GM20431 (cell line): Measurements from ENCODE around the gene LTBP4.
"Not testable (repeated sequence)": the region's sequence is repeated elsewhere in the genome, so short reads cannot be mapped to it uniquely, and the experiment has no call there.

Experiments
- in situ Hi-C: fragments of 300-500 bp; cut with MseI, MboI; formaldehyde crosslinking; loops from one replicate; pipeline ENCODE4 v1.15.0; 2020; ENCODE audit warnings: low sequenced_read_pairs; ENCODE audit not compliant: unreplicated experiment

Gene LTBP4, protein sequence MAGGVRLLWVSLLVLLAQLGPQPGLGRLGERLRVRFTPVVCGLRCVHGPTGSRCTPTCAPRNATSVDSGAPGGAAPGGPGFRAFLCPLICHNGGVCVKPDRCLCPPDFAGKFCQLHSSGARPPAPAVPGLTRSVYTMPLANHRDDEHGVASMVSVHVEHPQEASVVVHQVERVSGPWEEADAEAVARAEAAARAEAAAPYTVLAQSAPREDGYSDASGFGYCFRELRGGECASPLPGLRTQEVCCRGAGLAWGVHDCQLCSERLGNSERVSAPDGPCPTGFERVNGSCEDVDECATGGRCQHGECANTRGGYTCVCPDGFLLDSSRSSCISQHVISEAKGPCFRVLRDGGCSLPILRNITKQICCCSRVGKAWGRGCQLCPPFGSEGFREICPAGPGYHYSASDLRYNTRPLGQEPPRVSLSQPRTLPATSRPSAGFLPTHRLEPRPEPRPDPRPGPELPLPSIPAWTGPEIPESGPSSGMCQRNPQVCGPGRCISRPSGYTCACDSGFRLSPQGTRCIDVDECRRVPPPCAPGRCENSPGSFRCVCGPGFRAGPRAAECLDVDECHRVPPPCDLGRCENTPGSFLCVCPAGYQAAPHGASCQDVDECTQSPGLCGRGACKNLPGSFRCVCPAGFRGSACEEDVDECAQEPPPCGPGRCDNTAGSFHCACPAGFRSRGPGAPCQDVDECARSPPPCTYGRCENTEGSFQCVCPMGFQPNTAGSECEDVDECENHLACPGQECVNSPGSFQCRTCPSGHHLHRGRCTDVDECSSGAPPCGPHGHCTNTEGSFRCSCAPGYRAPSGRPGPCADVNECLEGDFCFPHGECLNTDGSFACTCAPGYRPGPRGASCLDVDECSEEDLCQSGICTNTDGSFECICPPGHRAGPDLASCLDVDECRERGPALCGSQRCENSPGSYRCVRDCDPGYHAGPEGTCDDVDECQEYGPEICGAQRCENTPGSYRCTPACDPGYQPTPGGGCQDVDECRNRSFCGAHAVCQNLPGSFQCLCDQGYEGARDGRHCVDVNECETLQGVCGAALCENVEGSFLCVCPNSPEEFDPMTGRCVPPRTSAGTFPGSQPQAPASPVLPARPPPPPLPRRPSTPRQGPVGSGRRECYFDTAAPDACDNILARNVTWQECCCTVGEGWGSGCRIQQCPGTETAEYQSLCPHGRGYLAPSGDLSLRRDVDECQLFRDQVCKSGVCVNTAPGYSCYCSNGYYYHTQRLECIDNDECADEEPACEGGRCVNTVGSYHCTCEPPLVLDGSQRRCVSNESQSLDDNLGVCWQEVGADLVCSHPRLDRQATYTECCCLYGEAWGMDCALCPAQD (N-terminal part only)

GRCh38 chr19:40601134-40601974 lies at the start of gene LTBP4:
Gene LTBP4, plus strand, starts transcription at chr19:40601369. Its CDS starts 19 bp downstream, at chr19:40601388.
- in situ Hi-C loops: no loop called here

- in situ Hi-C loops: no loop called here
Measured at GRCh38 chr19:40552848-40553247, 48.3 kb upstream of the LTBP4 start.

- in situ Hi-C loops: no loop called here
Measured at GRCh38 chr19:40553885-40554857, 47.0 kb upstream of the LTBP4 start.

DNA sequence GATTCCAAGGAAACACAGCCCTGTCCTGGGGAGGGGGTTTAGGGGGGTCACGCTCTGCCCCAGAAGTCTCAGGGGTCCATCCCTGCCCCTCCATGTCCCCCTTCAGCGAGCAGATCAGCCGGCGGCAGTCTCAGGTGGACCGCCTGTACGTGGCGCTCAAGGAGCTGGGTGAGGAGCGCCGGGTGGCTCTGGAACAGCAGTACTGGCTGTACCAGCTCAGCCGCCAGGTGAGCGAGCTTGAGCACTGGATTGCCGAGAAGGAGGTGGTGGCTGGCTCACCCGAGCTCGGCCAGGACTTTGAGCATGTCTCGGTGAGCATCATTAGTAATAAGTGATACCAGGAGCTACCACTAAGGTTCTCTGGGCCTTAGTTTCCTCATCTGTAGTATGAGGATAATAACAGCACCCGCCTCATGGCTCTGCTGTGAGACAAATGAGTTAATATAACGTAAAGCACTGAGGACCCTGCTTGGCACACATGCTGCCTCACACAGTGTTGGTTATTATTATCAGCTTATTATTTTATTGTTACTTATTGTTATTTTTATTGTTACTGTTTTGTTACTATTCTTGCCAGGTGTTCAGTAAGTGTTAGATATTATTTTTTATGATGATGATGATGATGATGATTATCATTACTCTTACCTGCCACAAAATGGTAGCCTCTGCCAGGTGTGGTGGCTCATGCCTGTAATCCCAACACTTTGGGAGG lies 45.0 kb upstream of the LTBP4 start:
- in situ Hi-C loops: no loop called here

DNA sequence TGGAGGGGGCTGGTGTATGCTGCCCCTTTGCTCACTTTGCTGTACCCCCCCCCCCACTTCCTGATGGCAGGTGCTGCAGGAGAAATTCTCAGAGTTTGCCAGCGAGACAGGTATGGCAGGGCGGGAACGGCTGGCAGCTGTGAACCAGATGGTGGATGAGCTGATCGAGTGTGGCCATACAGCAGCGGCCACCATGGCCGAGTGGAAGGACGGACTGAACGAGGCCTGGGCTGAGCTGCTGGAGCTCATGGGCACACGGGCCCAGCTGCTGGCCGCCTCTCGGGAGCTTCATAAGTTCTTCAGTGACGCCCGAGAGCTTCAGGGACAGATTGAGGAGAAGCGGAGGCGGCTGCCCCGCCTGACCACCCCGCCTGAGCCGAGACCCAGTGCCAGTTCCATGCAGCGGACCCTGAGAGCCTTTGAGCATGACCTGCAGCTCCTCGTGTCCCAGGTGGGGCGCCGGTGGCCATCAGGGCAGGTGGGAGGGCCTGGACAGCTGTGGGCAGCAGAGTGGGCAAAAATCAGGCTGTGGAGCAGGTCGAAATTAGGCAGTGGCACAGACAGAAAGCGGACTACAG lies 44.1 kb upstream of the LTBP4 start:
- in situ Hi-C loops: no loop called here

- in situ Hi-C loops: no loop called here
Measured at GRCh38 chr19:40559394-40559793, 41.8 kb upstream of the LTBP4 start.

- in situ Hi-C loops: no loop called here
Measured at GRCh38 chr19:40560092-40560507, 41.1 kb upstream of the LTBP4 start.

GRCh38 chr19:40561947-40562346 lies 39.2 kb upstream of the LTBP4 start:
- in situ Hi-C loops: no loop called here

DNA sequence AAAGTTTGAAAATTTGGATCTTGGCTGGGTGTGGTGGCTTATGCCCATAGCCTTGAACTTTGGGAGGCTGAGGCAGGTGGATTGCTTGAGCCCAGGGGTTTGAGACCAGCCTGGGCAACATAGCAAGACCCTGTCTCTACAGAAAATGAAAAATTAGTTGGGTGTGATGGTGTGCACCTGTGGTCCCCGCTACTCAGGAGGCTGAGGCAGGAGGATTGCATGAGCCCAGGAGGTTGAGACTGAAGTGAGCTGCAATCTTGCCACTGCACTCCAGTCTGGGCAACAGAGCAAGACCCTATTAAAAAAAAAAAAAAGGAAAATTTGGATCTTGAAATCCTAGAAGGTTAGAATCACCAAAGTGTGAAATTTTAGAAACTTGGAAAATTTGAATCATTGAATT lies 36.6 kb upstream of the LTBP4 start:
- in situ Hi-C loops: not testable (repeated sequence)

DNA sequence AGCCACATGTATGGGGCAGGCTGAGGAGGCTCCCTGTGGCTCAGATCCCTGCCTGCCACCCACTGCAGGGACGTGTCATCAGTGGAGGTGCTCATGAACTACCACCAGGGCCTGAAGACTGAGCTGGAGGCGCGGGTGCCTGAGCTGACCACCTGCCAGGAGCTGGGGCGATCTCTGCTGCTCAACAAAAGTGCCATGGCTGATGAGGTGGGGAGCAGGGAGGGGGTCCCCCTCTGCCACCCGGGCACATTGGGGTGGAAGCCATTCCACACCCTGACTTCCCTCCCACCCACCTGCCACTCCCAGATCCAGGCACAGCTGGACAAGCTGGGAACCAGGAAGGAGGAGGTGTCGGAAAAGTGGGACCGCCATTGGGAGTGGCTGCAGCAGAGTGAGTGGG lies 35.8 kb upstream of the LTBP4 start:
- in situ Hi-C loops: no loop called here

DNA sequence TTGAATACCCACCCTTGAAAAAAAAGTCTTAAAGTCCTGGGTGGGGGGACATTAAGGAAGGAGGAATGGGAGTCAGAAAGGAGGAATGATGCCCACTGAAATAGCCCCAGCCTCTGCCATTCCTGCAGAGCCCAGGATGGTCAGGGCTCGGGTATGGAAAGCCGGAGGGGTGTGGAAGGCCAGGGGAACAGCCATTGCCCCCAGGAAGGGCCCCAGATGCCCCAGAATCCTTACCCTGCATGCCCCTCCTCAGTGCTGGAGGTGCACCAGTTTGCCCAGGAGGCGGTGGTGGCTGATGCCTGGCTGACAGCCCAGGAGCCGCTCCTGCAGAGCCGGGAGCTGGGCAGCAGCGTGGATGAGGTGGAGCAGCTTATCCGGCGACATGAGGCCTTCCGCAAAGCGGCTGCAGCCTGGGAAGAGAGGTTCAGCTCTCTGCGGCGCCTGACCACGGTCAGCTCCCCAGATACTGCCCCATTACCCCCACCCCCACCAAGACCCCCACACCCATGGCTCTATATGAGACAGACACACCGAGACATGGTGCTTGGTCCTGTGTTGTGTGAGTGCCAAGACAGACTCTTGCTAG lies 35.2 kb upstream of the LTBP4 start:
- in situ Hi-C loops: no loop called here

DNA sequence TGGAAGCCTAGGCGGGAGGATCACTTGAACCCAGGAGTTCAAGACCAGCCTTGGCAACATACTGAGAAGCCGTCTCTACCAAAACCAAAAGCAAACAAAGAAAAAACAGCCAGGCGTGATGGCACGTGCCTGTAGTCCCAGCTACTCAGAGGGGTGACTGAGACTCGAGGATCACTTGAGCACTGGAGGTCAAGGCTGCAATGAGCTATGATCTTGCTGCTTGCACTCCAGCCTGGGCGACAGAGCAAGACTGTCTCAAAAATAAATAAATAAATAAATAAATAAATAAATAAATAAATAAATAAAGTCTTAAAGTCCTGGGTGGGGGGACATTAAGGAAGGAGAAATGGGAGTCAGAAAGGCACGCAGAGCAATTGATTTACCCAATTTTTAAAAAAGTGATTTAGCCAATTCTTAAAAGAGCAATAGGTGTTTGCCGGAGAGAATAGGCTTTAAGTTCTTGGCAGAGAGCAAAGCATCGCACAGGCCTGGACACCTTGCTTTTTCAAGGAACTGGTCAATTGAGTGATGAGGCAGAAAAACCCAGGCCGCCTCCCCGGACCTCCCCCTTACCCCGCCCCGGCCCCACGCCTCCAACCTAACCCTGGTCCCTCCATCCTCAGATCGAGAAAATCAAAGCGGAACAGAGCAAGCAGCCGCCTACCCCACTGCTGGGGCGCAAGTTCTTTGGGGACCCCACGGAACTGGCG lies 34.0 kb upstream of the LTBP4 start:
- in situ Hi-C loops: no loop called here

GRCh38 chr19:40567750-40568494 lies 33.2 kb upstream of the LTBP4 start:
- in situ Hi-C loops: no loop called here

- in situ Hi-C loops: no loop called here
Measured at GRCh38 chr19:40570313-40571004, 30.7 kb upstream of the LTBP4 start.

GRCh38 chr19:40571005-40571318 lies 30.2 kb upstream of the LTBP4 start:
- in situ Hi-C loops: no loop called here
